ENCODE results near the gene C11orf68. TPM values are rescaled to one million over a fixed set of nuclear protein-coding genes. Genes with fewer than 3 reads are reported as not detected.

Gene C11orf68
- total and polyA plus RNA-seq, 10 of the 15 experiments (the other 5 are each of a cell fraction or from before 2014, with no cell fraction given): 3.0 to 25.4 (median 16.7) TPM

GRCh38 chr11:65903715-65904114, 15.1 kb downstream of the C11orf68 start:
- Histone ChIP-seq H3K9ac (ENCODE audit: control insufficient read depth, insufficient read depth, low read length) (no peak overlapping the region), H3K4me1 (ENCODE audit: control insufficient read depth, insufficient read depth, low read length) (no peaks in the 10 kb centered on the region), H3K4me3 (no peak overlapping the region), H3K27me3 (replicated peaks in 1 of 2; ENCODE audit: control insufficient read depth in 2 of 2, insufficient read depth in 2 of 2, low read length in 1 of 2) (no peaks in the 10 kb centered on the region; a peak in 1 of 4 replicates), H3K27ac (ENCODE audit: control insufficient read depth, insufficient read depth) (no peak overlapping the region), H3K9me3 (replicated peaks; ENCODE audit: control insufficient read depth, insufficient read depth, low read length) (no peaks in the 10 kb centered on the region), H3K36me3 (ENCODE audit: control insufficient read depth in 2 of 2, insufficient read depth in 2 of 2, low read length in 1 of 2) (no peaks in the 10 kb centered on the region), H4K20me1 (ENCODE audit: control insufficient read depth, insufficient read depth) (no peaks in the 10 kb centered on the region), H2AFZ (ENCODE audit: control insufficient read depth, low read depth, low read length) (no peak overlapping the region), H3K79me2 (ENCODE audit: control insufficient read depth, insufficient read depth, low read length) (peaks cover 5% of the 10 kb centered on the region), H3K4me2 (ENCODE audit: control insufficient read depth, insufficient read depth) (no peak overlapping the region)
- 75% methylated on average over 8 of the region's 8 CpGs for WGBS (ENCODE audit: insufficient coverage, insufficient replicate concordance, low lambda C conversion rate, missing lambda C conversion rate)
- ChIA-PET CTCF (no interaction called here), POLR2A (interaction anchor here (2.4 to 4.9 kb wide), 2 partner anchors 12 to 18 kb away, joined by 5 to 67 read pairs; partner anchors contain the start of genes CCDC85B and FIBP), RAD21 (ENCODE audit: unreplicated experiment) (no interaction called here), SMC1A (ENCODE audit: uncharacterized antibody, unreplicated experiment) (interaction anchor here (0.6 kb wide), 1 partner anchor 9 kb away, joined by 3 read pairs; no protein-coding TSS in a partner anchor)
- in situ Hi-C loops (cut with MboI) (no loop called here), intact Hi-C loops (cut with micrococcal nuclease; ENCODE audit: unreplicated experiment) (no loop called here)
- BruUV-seq (replicated peaks): no TSS peak
- ATAC-seq (no peak), FAIRE-seq (no peak), DNase-seq (ENCODE audit: low read depth, low spot score) (no peak)
- no peak for TF ChIP-seq RAD21 (IDR thresholded peaks at IDR 0.05; ENCODE audit: insufficient read depth, low read depth, low read length)
- TF ChIP-seq, protein P1, sequence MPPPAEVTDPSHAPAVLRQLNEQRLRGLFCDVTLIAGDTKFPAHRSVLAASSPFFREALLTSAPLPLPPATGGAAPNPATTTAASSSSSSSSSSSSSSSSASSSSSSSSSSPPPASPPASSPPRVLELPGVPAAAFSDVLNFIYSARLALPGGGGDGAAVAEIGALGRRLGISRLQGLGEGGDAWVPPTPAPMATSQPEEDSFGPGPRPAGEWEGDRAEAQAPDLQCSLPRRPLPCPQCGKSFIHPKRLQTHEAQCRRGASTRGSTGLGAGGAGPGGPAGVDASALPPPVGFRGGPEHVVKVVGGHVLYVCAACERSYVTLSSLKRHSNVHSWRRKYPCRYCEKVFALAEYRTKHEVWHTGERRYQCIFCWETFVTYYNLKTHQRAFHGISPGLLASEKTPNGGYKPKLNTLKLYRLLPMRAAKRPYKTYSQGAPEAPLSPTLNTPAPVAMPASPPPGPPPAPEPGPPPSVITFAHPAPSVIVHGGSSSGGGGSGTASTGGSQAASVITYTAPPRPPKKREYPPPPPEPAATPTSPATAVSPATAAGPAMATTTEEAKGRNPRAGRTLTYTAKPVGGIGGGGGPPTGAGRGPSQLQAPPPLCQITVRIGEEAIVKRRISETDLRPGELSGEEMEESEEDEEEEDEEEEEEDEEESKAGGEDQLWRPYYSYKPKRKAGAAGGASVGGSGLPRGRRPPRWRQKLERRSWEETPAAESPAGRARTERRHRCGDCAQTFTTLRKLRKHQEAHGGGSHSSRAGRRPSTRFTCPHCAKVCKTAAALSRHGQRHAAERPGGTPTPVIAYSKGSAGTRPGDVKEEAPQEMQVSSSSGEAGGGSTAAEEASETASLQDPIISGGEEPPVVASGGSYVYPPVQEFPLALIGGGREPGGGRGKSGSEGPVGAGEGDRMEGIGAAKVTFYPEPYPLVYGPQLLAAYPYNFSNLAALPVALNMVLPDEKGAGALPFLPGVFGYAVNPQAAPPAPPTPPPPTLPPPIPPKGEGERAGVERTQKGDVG (CRISPR knock-in tag; IDR thresholded peaks at IDR 0.05): no peak
- TF ChIP-seq SPI1 (IDR thresholded peaks at IDR 0.05; ENCODE audit: borderline replicate concordance, insufficient read depth, low read depth, low read length): no peak
- TF ChIP-seq ZNF687 (IDR thresholded peaks at IDR 0.05): no peak
- TF ChIP-seq HDAC6 (IDR thresholded peaks at IDR 0.05; ENCODE audit: unreplicated experiment): no peak
- TF ChIP-seq, protein P2, sequence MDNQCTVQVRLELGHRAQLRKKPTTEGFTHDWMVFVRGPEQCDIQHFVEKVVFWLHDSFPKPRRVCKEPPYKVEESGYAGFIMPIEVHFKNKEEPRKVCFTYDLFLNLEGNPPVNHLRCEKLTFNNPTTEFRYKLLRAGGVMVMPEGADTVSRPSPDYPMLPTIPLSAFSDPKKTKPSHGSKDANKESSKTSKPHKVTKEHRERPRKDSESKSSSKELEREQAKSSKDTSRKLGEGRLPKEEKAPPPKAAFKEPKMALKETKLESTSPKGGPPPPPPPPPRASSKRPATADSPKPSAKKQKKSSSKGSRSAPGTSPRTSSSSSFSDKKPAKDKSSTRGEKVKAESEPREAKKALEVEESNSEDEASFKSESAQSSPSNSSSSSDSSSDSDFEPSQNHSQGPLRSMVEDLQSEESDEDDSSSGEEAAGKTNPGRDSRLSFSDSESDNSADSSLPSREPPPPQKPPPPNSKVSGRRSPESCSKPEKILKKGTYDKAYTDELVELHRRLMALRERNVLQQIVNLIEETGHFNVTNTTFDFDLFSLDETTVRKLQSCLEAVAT (IDR thresholded peaks at IDR 0.05): no peak
- TF ChIP-seq LARP7 (IDR thresholded peaks at IDR 0.05): no peak
- TF ChIP-seq, protein P3, sequence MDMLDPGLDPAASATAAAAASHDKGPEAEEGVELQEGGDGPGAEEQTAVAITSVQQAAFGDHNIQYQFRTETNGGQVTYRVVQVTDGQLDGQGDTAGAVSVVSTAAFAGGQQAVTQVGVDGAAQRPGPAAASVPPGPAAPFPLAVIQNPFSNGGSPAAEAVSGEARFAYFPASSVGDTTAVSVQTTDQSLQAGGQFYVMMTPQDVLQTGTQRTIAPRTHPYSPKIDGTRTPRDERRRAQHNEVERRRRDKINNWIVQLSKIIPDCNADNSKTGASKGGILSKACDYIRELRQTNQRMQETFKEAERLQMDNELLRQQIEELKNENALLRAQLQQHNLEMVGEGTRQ (IDR thresholded peaks at IDR 0.05; ENCODE audit: borderline replicate concordance, low read depth, low read length): no peak
- no peak for TF ChIP-seq POLR2AphosphoS5 (IDR thresholded peaks at IDR 0.05; ENCODE audit: low read length)
- no peak for TF ChIP-seq TBL1XR1 (IDR thresholded peaks at IDR 0.05; ENCODE audit: low read depth, low read length)
- TF ChIP-seq NRF1 (conservative IDR thresholded peaks at IDR 0.05; ENCODE audit: low read depth, low read length): no peak
- TF ChIP-seq, protein P4, sequence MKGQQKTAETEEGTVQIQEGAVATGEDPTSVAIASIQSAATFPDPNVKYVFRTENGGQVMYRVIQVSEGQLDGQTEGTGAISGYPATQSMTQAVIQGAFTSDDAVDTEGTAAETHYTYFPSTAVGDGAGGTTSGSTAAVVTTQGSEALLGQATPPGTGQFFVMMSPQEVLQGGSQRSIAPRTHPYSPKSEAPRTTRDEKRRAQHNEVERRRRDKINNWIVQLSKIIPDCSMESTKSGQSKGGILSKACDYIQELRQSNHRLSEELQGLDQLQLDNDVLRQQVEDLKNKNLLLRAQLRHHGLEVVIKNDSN (IDR thresholded peaks at IDR 0.05; ENCODE audit: borderline replicate concordance, extremely low read length, insufficient read depth, low read depth, low read length): no peak
- TF ChIP-seq CHD2 (IDR thresholded peaks at IDR 0.05; ENCODE audit: borderline replicate concordance, low read depth, low read length): no peak
- TF ChIP-seq TARDBP (IDR thresholded peaks at IDR 0.05; ENCODE audit: borderline replicate concordance): no peak

All from GM12878 (cell line).